ENCODE measurements around the gene ZSWIM8. TPM values are rescaled to one million over a fixed set of nuclear protein-coding genes. Genes with fewer than 3 reads are reported as not detected.

ZSWIM8 gene
- total RNA-seq, 1 experiment from 2014 or later, result 59.1 TPM

DNA sequence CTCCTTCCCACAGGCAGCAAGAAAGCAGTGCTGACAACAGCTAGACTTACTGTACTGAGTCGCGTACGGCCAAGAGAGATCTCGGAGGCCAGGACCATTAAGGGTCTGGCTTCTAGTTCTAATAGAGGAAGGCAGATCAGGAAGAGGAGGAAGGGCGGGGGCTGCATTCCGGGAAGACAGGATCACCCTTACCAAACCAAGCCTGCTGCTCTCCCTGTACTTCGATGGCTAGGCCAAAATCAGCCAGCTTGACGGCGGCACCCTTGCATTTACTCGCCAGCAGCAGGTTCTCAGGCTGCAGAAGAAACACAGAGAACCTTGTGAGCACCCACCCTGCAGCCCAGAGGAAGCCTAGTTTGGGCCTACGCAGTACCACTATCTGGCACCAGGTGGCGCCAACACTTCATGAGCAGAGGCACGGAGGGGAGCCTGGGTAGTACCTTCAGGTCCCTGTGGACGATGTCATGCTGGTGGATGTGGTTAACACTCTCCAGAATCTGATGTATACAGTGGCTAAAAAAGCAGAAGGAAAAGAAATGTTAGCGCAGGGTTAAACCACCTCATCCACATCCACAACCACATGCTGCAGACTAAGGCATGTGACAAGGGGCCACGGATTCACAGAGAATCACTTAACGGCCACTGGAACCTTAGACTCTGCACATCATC, 63.5 kb downstream of the ZSWIM8 start:
- ATAC-seq (peak; percentile 91), DNase-seq (ENCODE audit: low spot score) (peak; percentile 93)
- Mint-ChIP-seq H3K27ac (no peak overlapping the region), H3K27me3 (ENCODE audit: low read depth) (no peaks in the 10 kb centered on the region), H3K4me3 (no peak overlapping the region), H3K36me3 (peaks cover 35% of the 10 kb centered on the region), H3K4me1 (peaks cover 6% of the 10 kb centered on the region), H3K9me3 (no peaks in the 10 kb centered on the region)
- CTCF ChIA-PET, result interaction anchor here (0.7 to 5.2 kb wide), 10 partner anchors 9 to 381 kb away, joined by 3 to 75 read pairs (median 3); no protein-coding TSS in a partner anchor
- no peak for TF ChIP-seq TP53 (CRISPR knock-in tag; IDR thresholded peaks at IDR 0.05)
- TF ChIP-seq, protein P1, sequence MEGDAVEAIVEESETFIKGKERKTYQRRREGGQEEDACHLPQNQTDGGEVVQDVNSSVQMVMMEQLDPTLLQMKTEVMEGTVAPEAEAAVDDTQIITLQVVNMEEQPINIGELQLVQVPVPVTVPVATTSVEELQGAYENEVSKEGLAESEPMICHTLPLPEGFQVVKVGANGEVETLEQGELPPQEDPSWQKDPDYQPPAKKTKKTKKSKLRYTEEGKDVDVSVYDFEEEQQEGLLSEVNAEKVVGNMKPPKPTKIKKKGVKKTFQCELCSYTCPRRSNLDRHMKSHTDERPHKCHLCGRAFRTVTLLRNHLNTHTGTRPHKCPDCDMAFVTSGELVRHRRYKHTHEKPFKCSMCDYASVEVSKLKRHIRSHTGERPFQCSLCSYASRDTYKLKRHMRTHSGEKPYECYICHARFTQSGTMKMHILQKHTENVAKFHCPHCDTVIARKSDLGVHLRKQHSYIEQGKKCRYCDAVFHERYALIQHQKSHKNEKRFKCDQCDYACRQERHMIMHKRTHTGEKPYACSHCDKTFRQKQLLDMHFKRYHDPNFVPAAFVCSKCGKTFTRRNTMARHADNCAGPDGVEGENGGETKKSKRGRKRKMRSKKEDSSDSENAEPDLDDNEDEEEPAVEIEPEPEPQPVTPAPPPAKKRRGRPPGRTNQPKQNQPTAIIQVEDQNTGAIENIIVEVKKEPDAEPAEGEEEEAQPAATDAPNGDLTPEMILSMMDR (IDR thresholded peaks at IDR 0.05), result peak; percentile 100
- no peak for TF ChIP-seq FOXK1 (CRISPR knock-in tag; IDR thresholded peaks at IDR 0.05)
- POLR2A ChIA-PET, result interaction anchor here (0.6 kb wide), 1 partner anchor 20 kb away, joined by 3 read pairs; no protein-coding TSS in a partner anchor

DNA sequence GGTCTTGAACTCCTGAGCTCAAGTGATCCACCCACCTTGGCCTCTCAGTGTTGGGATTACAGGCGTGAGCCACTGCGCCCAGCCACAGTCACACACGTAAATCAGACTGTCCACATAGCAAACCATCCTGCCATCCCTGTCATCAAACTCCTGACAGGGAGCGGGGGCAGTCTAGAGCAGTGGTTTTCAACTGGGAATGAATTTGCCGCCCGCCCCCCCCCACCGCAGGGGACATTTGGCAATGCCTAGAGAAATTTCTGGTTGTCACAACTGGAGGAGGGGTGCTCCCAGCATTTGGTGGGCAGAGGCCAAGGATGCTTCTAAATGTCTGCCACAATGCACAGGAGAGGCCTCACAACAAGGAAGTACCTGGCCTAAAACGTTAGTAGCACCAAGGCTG, 64.8 kb downstream of the ZSWIM8 start:
- Mint-ChIP-seq H3K4me3 (no peak overlapping the region), H3K9me3 (no peaks in the 10 kb centered on the region), H3K4me1 (peaks cover 15% of the 10 kb centered on the region), H3K36me3 (peaks cover 35% of the 10 kb centered on the region), H3K27ac (no peak overlapping the region), H3K27me3 (ENCODE audit: low read depth) (no peaks in the 10 kb centered on the region)
- no peak for ATAC-seq
- ChIA-PET POLR2A (no interaction called here), CTCF (interaction anchor here (0.6 to 5.2 kb wide), 10 partner anchors 9 to 940 kb away, joined by 3 to 75 read pairs (median 4); no protein-coding TSS in a partner anchor)
- DNase-seq (ENCODE audit: low spot score), result no peak
- TF ChIP-seq JUN (CRISPR knock-in tag; IDR thresholded peaks at IDR 0.05) (no peak), ZNF671 (CRISPR knock-in tag; IDR thresholded peaks at IDR 0.05) (no peak), ZNF396 (CRISPR knock-in tag; IDR thresholded peaks at IDR 0.05; ENCODE audit: borderline replicate concordance) (no peak), SP1 (CRISPR knock-in tag; conservative IDR thresholded peaks at IDR 0.05) (no peak), NFE2L1 (CRISPR knock-in tag; IDR thresholded peaks at IDR 0.05) (no peak)
- TF ChIP-seq, protein P2, sequence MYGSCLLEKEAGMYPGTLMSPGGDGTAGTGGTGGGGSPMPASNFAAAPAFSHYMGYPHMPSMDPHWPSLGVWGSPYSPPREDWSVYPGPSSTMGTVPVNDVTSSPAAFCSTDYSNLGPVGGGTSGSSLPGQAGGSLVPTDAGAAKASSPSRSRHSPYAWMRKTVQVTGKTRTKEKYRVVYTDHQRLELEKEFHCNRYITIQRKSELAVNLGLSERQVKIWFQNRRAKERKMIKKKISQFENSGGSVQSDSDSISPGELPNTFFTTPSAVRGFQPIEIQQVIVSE (CRISPR knock-in tag; IDR thresholded peaks at IDR 0.05; ENCODE audit: borderline replicate concordance), result no peak
- TF ChIP-seq, protein P3, sequence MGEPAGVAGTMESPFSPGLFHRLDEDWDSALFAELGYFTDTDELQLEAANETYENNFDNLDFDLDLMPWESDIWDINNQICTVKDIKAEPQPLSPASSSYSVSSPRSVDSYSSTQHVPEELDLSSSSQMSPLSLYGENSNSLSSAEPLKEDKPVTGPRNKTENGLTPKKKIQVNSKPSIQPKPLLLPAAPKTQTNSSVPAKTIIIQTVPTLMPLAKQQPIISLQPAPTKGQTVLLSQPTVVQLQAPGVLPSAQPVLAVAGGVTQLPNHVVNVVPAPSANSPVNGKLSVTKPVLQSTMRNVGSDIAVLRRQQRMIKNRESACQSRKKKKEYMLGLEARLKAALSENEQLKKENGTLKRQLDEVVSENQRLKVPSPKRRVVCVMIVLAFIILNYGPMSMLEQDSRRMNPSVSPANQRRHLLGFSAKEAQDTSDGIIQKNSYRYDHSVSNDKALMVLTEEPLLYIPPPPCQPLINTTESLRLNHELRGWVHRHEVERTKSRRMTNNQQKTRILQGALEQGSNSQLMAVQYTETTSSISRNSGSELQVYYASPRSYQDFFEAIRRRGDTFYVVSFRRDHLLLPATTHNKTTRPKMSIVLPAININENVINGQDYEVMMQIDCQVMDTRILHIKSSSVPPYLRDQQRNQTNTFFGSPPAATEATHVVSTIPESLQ (CRISPR knock-in tag; IDR thresholded peaks at IDR 0.05), result no peak
- TF ChIP-seq, protein P4, sequence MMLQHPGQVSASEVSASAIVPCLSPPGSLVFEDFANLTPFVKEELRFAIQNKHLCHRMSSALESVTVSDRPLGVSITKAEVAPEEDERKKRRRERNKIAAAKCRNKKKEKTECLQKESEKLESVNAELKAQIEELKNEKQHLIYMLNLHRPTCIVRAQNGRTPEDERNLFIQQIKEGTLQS (CRISPR knock-in tag; conservative IDR thresholded peaks at IDR 0.05), result no peak
- TF ChIP-seq, protein P1 (IDR thresholded peaks at IDR 0.05), result no peak
- TF ChIP-seq, protein P5, sequence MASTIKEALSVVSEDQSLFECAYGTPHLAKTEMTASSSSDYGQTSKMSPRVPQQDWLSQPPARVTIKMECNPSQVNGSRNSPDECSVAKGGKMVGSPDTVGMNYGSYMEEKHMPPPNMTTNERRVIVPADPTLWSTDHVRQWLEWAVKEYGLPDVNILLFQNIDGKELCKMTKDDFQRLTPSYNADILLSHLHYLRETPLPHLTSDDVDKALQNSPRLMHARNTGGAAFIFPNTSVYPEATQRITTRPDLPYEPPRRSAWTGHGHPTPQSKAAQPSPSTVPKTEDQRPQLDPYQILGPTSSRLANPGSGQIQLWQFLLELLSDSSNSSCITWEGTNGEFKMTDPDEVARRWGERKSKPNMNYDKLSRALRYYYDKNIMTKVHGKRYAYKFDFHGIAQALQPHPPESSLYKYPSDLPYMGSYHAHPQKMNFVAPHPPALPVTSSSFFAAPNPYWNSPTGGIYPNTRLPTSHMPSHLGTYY (CRISPR knock-in tag; IDR thresholded peaks at IDR 0.05), result no peak
- TF ChIP-seq, protein P6, sequence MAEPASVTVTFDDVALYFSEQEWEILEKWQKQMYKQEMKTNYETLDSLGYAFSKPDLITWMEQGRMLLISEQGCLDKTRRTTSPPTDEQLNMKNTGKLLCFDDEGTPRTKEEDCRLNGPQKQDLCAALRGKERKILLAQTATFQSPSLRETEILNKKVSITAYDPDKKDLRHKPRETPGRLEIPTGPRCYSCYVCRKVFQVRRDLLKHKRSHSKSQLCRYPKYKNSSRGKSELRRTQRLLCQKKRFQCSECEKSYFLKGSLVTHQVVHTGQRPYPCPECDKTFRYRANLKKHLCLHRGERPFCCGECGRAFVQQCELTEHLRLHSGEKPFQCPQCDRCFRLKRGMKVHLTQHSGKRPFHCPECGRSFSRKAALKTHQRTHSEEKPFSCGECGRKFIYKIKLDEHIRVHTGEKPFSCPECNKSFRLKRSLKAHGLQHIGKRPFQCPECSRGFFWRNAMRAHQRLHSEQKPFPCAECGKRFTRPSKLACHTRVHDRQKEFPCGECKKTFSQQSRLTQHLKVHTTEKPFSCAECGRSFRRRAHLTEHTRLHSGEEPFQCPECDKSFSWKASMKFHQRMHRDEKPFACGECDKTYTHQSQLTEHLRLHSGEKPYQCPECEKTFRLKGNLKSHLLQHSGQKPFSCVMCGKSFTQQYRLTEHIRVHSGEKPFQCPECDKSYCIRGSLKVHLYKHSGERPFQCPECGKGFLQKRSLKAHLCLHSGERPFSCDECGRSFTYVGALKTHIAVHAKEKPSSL (CRISPR knock-in tag; conservative IDR thresholded peaks at IDR 0.05), result no peak
- TF ChIP-seq, protein P7, sequence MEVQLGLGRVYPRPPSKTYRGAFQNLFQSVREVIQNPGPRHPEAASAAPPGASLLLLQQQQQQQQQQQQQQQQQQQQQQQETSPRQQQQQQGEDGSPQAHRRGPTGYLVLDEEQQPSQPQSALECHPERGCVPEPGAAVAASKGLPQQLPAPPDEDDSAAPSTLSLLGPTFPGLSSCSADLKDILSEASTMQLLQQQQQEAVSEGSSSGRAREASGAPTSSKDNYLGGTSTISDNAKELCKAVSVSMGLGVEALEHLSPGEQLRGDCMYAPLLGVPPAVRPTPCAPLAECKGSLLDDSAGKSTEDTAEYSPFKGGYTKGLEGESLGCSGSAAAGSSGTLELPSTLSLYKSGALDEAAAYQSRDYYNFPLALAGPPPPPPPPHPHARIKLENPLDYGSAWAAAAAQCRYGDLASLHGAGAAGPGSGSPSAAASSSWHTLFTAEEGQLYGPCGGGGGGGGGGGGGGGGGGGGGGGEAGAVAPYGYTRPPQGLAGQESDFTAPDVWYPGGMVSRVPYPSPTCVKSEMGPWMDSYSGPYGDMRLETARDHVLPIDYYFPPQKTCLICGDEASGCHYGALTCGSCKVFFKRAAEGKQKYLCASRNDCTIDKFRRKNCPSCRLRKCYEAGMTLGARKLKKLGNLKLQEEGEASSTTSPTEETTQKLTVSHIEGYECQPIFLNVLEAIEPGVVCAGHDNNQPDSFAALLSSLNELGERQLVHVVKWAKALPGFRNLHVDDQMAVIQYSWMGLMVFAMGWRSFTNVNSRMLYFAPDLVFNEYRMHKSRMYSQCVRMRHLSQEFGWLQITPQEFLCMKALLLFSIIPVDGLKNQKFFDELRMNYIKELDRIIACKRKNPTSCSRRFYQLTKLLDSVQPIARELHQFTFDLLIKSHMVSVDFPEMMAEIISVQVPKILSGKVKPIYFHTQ (CRISPR knock-in tag; IDR thresholded peaks at IDR 0.05), result no peak
- TF ChIP-seq, protein P8, sequence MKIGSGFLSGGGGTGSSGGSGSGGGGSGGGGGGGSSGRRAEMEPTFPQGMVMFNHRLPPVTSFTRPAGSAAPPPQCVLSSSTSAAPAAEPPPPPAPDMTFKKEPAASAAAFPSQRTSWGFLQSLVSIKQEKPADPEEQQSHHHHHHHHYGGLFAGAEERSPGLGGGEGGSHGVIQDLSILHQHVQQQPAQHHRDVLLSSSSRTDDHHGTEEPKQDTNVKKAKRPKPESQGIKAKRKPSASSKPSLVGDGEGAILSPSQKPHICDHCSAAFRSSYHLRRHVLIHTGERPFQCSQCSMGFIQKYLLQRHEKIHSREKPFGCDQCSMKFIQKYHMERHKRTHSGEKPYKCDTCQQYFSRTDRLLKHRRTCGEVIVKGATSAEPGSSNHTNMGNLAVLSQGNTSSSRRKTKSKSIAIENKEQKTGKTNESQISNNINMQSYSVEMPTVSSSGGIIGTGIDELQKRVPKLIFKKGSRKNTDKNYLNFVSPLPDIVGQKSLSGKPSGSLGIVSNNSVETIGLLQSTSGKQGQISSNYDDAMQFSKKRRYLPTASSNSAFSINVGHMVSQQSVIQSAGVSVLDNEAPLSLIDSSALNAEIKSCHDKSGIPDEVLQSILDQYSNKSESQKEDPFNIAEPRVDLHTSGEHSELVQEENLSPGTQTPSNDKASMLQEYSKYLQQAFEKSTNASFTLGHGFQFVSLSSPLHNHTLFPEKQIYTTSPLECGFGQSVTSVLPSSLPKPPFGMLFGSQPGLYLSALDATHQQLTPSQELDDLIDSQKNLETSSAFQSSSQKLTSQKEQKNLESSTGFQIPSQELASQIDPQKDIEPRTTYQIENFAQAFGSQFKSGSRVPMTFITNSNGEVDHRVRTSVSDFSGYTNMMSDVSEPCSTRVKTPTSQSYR (CRISPR knock-in tag; IDR thresholded peaks at IDR 0.05), result no peak
- TF ChIP-seq, protein P9, sequence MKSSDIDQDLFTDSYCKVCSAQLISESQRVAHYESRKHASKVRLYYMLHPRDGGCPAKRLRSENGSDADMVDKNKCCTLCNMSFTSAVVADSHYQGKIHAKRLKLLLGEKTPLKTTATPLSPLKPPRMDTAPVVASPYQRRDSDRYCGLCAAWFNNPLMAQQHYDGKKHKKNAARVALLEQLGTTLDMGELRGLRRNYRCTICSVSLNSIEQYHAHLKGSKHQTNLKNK (CRISPR knock-in tag; IDR thresholded peaks at IDR 0.05), result no peak

Data from WTC11 (cell line).